GM18508 (cell line): ENCODE data around the gene TMEM50B.
"Not testable (repeated sequence)": the region's sequence is repeated elsewhere in the genome, so short reads cannot be mapped to it uniquely, and the experiment has no call there.

ENCODE experiments used
- ATAC-seq: cut with Tn5 transposase; IDR thresholded peaks from one replicate; pipeline ENCODE4 v1.9.1; 2021; ENCODE audit warnings: moderate number of reproducible peaks; ENCODE audit not compliant: insufficient read depth, unreplicated experiment

Gene TMEM50B

GRCh38 chr21:33478935-33479678 lies 667 bp downstream of the TMEM50B start:
- peak; percentile 13 for ATAC-seq

- ATAC-seq = no peak
These were observed 1.6 kb downstream of the TMEM50B start for GRCh38 chr21:33478182-33478581.

GRCh38 chr21:33477066-33477465 lies 2.7 kb downstream of the TMEM50B start:
- ATAC-seq = no peak

GRCh38 chr21:33473344-33473743 lies 6.4 kb downstream of the TMEM50B start:
- ATAC-seq = no peak

- no peak for ATAC-seq
These were observed 9.1 kb downstream of the TMEM50B start for GRCh38 chr21:33470701-33471100.

- not testable (repeated sequence) for ATAC-seq
These were observed 10.6 kb downstream of the TMEM50B start for GRCh38 chr21:33469183-33469582.

- ATAC-seq = no peak
These were observed 18.1 kb downstream of the TMEM50B start for GRCh38 chr21:33461538-33462250.

- no peak for ATAC-seq
These were observed 20.9 kb downstream of the TMEM50B start for GRCh38 chr21:33458861-33459260.

GRCh38 chr21:33455686-33456446 lies 23.9 kb downstream of the TMEM50B start:
- ATAC-seq = no peak

GRCh38 chr21:33452362-33452761 lies 27.4 kb downstream of the TMEM50B start:
- no peak for ATAC-seq

GRCh38 chr21:33451634-33452071 lies 28.1 kb downstream of the TMEM50B start:
- no peak for ATAC-seq

- no peak for ATAC-seq
These were observed 30.2 kb downstream of the TMEM50B start for GRCh38 chr21:33449616-33450015.

GRCh38 chr21:33446620-33447019 lies 33.2 kb downstream of the TMEM50B start:
- ATAC-seq = not testable (repeated sequence)

GRCh38 chr21:33444499-33444898 lies 35.3 kb downstream of the TMEM50B start:
- no peak for ATAC-seq

GRCh38 chr21:33443194-33443593 lies 36.6 kb downstream of the TMEM50B start:
- ATAC-seq = no peak

GRCh38 chr21:33441489-33442477 lies 38.0 kb downstream of the TMEM50B start:
- ATAC-seq = no peak

- ATAC-seq = no peak
These were observed 42.6 kb downstream of the TMEM50B start for GRCh38 chr21:33437140-33437539.

GRCh38 chr21:33434770-33435360 lies 44.9 kb downstream of the TMEM50B start:
- ATAC-seq = peak; percentile 83

GRCh38 chr21:33433425-33434114 lies 46.2 kb downstream of the TMEM50B start:
- no peak for ATAC-seq
